ENCODE measurements around the gene GALNT12. TPM values are rescaled to one million over a fixed set of nuclear protein-coding genes. Genes with fewer than 3 reads are reported as not detected.

Gene GALNT12
- total RNA-seq, 1 donor from 2014 or later: 0.55 TPM

GRCh38 chr9:98822661-98823060 is 15.2 kb downstream of the GALNT12 start:
- no peak for TF ChIP-seq CTCF (IDR thresholded peaks at IDR 0.05; ENCODE audit: borderline replicate concordance)
- no peak for DNase-seq
- Histone ChIP-seq H3K9me3 (replicated peaks) (peaks cover 12% of the 10 kb centered on the region), H3K27me3 (ENCODE audit: low read depth) (peaks cover 4% of the 10 kb centered on the region), H3K4me3 (no peak overlapping the region), H3K4me1 (no peaks in the 10 kb centered on the region), H3K36me3 (no peaks in the 10 kb centered on the region), H3K27ac (replicated peaks) (no peak overlapping the region)
- intact Hi-C loops (cut with micrococcal nuclease): no loop called here

GRCh38 chr9:98823666-98824334 is 16.3 kb downstream of the GALNT12 start:
- Histone ChIP-seq H3K4me3 (no peak overlapping the region), H3K36me3 (no peaks in the 10 kb centered on the region), H3K4me1 (no peaks in the 10 kb centered on the region), H3K9me3 (replicated peaks) (peaks cover 10% of the 10 kb centered on the region), H3K27ac (replicated peaks) (no peak overlapping the region), H3K27me3 (ENCODE audit: low read depth) (no peaks in the 10 kb centered on the region)
- no peak for TF ChIP-seq CTCF (IDR thresholded peaks at IDR 0.05; ENCODE audit: borderline replicate concordance)
- no peak for DNase-seq
- intact Hi-C loops (cut with micrococcal nuclease): no loop called here

DNA sequence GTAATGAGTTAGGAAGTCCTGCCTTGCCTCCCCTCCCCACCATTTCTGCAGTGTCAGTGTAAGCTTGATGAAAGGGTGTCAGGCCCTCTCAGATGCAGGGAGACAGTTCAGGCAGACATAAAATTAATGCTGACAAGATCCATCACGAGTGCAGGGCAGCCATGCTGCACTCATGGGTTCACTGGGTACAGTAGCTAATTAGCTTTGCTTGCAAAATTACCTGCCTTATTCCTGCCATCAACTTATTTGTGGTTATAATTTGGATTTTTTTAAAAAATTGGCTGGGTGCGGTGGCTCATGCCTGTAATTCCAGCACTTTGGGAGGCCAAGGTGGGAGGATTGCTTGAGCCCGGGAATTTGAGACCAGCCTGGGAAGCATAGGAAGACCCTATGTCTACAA is 17.9 kb downstream of the GALNT12 start:
- intact Hi-C loops (cut with micrococcal nuclease): no loop called here
- Histone ChIP-seq H3K36me3 (no peaks in the 10 kb centered on the region), H3K4me1 (no peaks in the 10 kb centered on the region), H3K27ac (replicated peaks) (no peak overlapping the region), H3K27me3 (ENCODE audit: low read depth) (no peaks in the 10 kb centered on the region), H3K9me3 (replicated peaks) (peaks cover 5% of the 10 kb centered on the region), H3K4me3 (no peak overlapping the region)
- no peak for DNase-seq
- no peak for TF ChIP-seq CTCF (IDR thresholded peaks at IDR 0.05; ENCODE audit: borderline replicate concordance)

DNA sequence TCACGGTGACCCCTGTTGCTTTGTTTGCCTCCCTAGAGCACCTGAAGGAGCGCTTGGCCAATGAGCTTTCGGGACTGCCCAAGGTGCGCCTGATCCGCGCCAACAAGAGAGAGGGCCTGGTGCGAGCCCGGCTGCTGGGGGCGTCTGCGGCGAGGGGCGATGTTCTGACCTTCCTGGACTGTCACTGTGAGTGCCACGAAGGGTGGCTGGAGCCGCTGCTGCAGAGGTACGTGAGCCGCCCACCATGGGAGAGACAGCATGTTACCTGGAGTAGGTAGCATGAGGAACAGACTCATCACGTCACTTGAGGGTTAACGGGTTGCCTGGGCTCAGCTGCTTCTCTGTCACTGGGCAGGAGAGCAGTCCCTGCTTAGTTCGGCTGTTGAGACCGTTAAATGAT is 19.2 kb downstream of the GALNT12 start:
- Histone ChIP-seq H3K27me3 (ENCODE audit: low read depth) (no peaks in the 10 kb centered on the region), H3K36me3 (no peaks in the 10 kb centered on the region), H3K4me3 (no peak overlapping the region), H3K27ac (replicated peaks) (no peak overlapping the region), H3K9me3 (replicated peaks) (peaks cover 5% of the 10 kb centered on the region), H3K4me1 (no peaks in the 10 kb centered on the region)
- DNase-seq: no peak
- no peak for TF ChIP-seq CTCF (IDR thresholded peaks at IDR 0.05; ENCODE audit: borderline replicate concordance)
- intact Hi-C loops (cut with micrococcal nuclease): no loop called here

DNA sequence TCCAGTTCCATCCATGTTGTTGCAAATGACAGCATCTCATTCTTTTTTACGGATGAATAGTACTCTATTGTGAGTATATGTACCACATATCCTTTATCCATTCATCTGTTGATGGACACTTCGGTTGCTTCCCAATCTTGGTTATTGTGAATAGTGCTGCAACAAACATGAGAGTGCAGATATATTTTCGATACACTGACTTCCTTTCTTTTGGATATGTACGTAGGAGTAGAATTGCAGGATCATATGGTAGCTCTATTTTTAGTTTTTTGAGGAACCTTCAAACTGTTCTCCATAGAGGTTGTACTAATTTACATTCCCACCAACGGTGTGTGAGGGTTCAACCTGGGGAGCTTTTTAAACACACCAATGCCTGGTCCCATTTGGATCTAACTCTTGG is 22.3 kb downstream of the GALNT12 start:
- no peak overlapping the region for H3K4me3 ChIP-seq

More for the DNA sequence above, 22.3 kb downstream of the GALNT12 start:
- no peak for TF ChIP-seq CTCF (IDR thresholded peaks at IDR 0.05; ENCODE audit: borderline replicate concordance)
- Histone ChIP-seq H3K27me3 (ENCODE audit: low read depth) (no peaks in the 10 kb centered on the region), H3K36me3 (no peaks in the 10 kb centered on the region), H3K4me1 (peaks cover 8% of the 10 kb centered on the region), H3K9me3 (replicated peaks) (no peaks in the 10 kb centered on the region), H3K27ac (replicated peaks) (no peak overlapping the region)
- intact Hi-C loops (cut with micrococcal nuclease): no loop called here
- DNase-seq: no peak
